Endodermal cell (in vitro differentiated cells): ENCODE results near the gene CALHM4. TPM values are rescaled to one million over a fixed set of nuclear protein-coding genes. Genes with fewer than 3 reads are reported as not detected.

ENCODE experiments used
- DNase-seq: peaks from one replicate; pipeline ENCODE4 v3.0.0-alpha.2; 2017
- H3K27ac ChIP-seq: 2 replicates; pipeline ENCODE4 v1.5.1; 2013; ENCODE audit warnings: mild to moderate bottlenecking, low read depth, low read length, moderate library complexity
- H3K27me3 ChIP-seq: 2 replicates; pipeline ENCODE4 v1.6.1; 2013; ENCODE audit warnings: mild to moderate bottlenecking, low read length, moderate library complexity; ENCODE audit not compliant: insufficient read depth, control insufficient read depth, poor library complexity, severe bottlenecking
- H3K36me3 ChIP-seq: 2 replicates; pipeline ENCODE4 v1.7.0; 2013; ENCODE audit warnings: mild to moderate bottlenecking, low read length, moderate library complexity; ENCODE audit not compliant: control insufficient read depth, insufficient read depth
- H3K4me1 ChIP-seq: one replicate; pipeline ENCODE4 v1.7.0; 2013; ENCODE audit warnings: low read length; ENCODE audit not compliant: control insufficient read depth, insufficient read depth
- H3K4me3 ChIP-seq: 2 replicates; pipeline ENCODE4 v1.5.1; 2013; ENCODE audit warnings: mild to moderate bottlenecking, low read length, moderate library complexity
- H3K9ac ChIP-seq: 2 replicates; pipeline ENCODE4 v1.6.1; 2013; ENCODE audit warnings: mild to moderate bottlenecking, low read length, moderate library complexity; ENCODE audit not compliant: poor library complexity, severe bottlenecking; ENCODE audit errors: extremely low read depth
- H3K9me3 ChIP-seq: 2 replicates; pipeline ENCODE4 v1.6.1; 2013; ENCODE audit warnings: mild to moderate bottlenecking, low read length, moderate library complexity; ENCODE audit not compliant: control insufficient read depth
- H3K27ac Mint-ChIP-seq: 2 replicates; pipeline ENCODE4 v1.8.0; 2020; ENCODE audit warnings: mixed read lengths
- H3K27me3 Mint-ChIP-seq: 2 replicates; pipeline ENCODE4 v1.8.0; 2021; ENCODE audit warnings: mild to moderate bottlenecking, mixed read lengths; ENCODE audit not compliant: insufficient read depth
- H3K36me3 Mint-ChIP-seq: 2 replicates; pipeline ENCODE4 v1.8.0; 2020; ENCODE audit warnings: low read depth, mixed read lengths
- H3K4me1 Mint-ChIP-seq: 2 replicates; pipeline ENCODE4 v1.8.0; 2020; ENCODE audit warnings: mixed read lengths
- H3K4me3 Mint-ChIP-seq: 2 replicates; pipeline ENCODE4 v1.8.0; 2020; ENCODE audit warnings: mild to moderate bottlenecking, moderate library complexity, mixed read lengths
- H3K9me3 Mint-ChIP-seq: 2 replicates; pipeline ENCODE4 v1.8.0; 2020; ENCODE audit warnings: mild to moderate bottlenecking, mixed read lengths
- WGBS, 2 experiments: methylation state at CpG; one replicate each; pipeline versions ENCODE4 v1.1.5 to v1.1.7; 2013; ENCODE audit warnings: missing lambda C conversion rate in 2 of 2, mixed read lengths in 1 of 2; ENCODE audit not compliant: insufficient coverage in 1 of 2, insufficient read length in 1 of 2; 5-methylcytosine and 5-hydroxymethylcytosine counted together
- total RNA-seq, 2 donors: library from RNA; stranded (reverse); fragmentation: NEBNext Ultra II Directional in 1 of 2; extraction: Animal tissue kit (Norgen Biotek cat#: 25700) in 1 of 2; gene quantifications; 2 replicates in 1 of 2; 3 replicates in 1 of 2; pipeline ENCODE4 v1.2.1, GENCODE V29; 2021
- TF ChIP-seq, protein P1 (sequence below): fragments of 200-600 bp; sonication (generic); conservative IDR thresholded peaks from 2 replicates; pipeline ENCODE4 v1.5.0; 2021; ENCODE audit warnings: antibody characterized with exemption, mild to moderate bottlenecking

CALHM4 gene
- total RNA-seq, 2 donors from 2014 or later = not detected

DNA sequence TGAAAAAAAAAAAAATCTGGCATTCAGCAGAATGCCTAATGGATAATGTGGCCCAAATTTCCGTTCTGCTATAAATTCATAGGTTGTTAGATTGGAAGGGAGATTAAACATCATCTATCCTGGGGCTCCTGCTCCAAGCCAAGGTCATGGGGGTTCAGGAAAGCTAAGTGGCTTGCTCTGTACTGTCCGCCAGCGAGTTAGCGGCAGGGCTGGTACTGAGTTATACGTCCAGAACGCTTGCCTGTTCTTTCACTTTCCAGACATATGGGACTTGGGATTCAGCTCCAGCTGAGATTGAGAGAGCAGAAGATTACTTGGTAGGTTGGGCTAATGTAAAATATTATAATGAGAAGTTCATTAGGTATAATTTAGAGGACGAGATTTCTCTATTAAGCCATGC, 18.6 kb downstream of the CALHM4 start:
- Histone ChIP-seq H3K27me3 (no peaks in the 10 kb centered on the region), H3K4me3 (peak overlapping the region; percentile 92), H3K36me3 (peaks cover 18% of the 10 kb centered on the region), H3K4me1 (peaks cover 7% of the 10 kb centered on the region), H3K9ac (peak overlapping the region; percentile 89), H3K27ac (no peak overlapping the region), H3K9me3 (no peaks in the 10 kb centered on the region)
- Mint-ChIP-seq H3K27ac (peak overlapping the region; percentile 95), H3K4me1 (peaks cover 5% of the 10 kb centered on the region), H3K27me3 (peaks cover 2% of the 10 kb centered on the region), H3K36me3 (peaks cover 10% of the 10 kb centered on the region), H3K4me3 (peak overlapping the region; percentile 91), H3K9me3 (no peaks in the 10 kb centered on the region)
- no peak for DNase-seq
- 4% methylated on average over 6 of the region's 7 CpGs; no CpG with 5 or more reads in 1 of the 2 experiments for WGBS, 2 experiments
- TF ChIP-seq, protein P1, sequence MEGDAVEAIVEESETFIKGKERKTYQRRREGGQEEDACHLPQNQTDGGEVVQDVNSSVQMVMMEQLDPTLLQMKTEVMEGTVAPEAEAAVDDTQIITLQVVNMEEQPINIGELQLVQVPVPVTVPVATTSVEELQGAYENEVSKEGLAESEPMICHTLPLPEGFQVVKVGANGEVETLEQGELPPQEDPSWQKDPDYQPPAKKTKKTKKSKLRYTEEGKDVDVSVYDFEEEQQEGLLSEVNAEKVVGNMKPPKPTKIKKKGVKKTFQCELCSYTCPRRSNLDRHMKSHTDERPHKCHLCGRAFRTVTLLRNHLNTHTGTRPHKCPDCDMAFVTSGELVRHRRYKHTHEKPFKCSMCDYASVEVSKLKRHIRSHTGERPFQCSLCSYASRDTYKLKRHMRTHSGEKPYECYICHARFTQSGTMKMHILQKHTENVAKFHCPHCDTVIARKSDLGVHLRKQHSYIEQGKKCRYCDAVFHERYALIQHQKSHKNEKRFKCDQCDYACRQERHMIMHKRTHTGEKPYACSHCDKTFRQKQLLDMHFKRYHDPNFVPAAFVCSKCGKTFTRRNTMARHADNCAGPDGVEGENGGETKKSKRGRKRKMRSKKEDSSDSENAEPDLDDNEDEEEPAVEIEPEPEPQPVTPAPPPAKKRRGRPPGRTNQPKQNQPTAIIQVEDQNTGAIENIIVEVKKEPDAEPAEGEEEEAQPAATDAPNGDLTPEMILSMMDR = no peak

DNA sequence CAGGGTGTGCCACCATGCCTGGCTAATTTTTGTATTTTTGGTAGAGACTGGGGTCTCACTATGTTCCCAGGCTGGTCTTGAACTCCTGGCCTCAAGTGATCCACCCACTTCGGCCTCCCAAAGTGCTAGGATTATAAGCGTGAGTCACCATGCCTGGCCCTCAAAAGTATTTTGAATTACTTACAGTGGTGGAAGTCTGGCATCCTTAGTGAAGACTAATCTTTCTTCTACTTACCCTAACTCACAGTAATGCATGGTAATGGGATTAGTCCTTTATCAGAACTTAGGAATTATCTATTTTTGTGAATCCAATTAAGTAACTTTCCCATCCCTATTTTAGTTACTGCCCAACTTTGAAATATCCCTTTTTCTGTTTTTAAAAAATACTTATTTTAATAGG, 21.7 kb downstream of the CALHM4 start:
- Histone ChIP-seq H3K9me3 (no peaks in the 10 kb centered on the region), H3K4me3 (no peak overlapping the region), H3K27ac (no peak overlapping the region), H3K27me3 (no peaks in the 10 kb centered on the region), H3K4me1 (peaks cover 7% of the 10 kb centered on the region), H3K9ac (no peak overlapping the region), H3K36me3 (peaks cover 37% of the 10 kb centered on the region)
- H3K27me3 Mint-ChIP-seq = no peaks in the 10 kb centered on the region
- 95% methylated on average over 2 of the region's 2 CpGs; no CpG with 5 or more reads in 1 of the 2 experiments for WGBS, 2 experiments
- H3K4me1 Mint-ChIP-seq = peaks cover 5% of the 10 kb centered on the region
- H3K4me3 Mint-ChIP-seq = no peak overlapping the region
- peaks cover 14% of the 10 kb centered on the region for H3K36me3 Mint-ChIP-seq
- H3K9me3 Mint-ChIP-seq = no peaks in the 10 kb centered on the region
- TF ChIP-seq, protein P1 = no peak
- no peak for DNase-seq
- H3K27ac Mint-ChIP-seq = no peak overlapping the region

DNA sequence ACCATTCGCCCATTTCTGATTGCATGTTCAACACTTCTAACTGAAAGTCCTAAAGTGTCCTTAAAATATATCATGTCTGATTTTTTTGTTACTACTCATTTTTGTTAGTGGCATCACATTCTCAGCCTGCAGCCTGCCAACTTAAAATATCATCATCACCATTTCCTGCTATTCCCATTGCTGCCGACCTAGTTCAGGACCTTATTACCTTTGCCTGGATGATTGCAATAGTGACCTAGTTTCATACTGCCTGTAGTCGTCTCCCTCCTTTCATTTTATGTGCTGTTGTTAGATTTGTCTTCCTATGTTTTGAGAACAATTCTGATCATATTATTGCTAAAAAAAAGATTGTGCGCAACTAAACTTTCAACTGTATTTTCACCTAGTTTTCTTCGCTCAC, 23.9 kb downstream of the CALHM4 start:
- no peaks in the 10 kb centered on the region for H3K27me3 Mint-ChIP-seq
- H3K4me1 Mint-ChIP-seq = peaks cover 5% of the 10 kb centered on the region
- H3K27ac ChIP-seq = no peak overlapping the region
- 97 to 100% methylated on average over 2 to 5 of the region's 5 CpGs for WGBS, 2 experiments
- peaks cover 56% of the 10 kb centered on the region for H3K36me3 ChIP-seq
- H3K36me3 Mint-ChIP-seq = peaks cover 15% of the 10 kb centered on the region
- no peaks in the 10 kb centered on the region for H3K27me3 ChIP-seq
- TF ChIP-seq, protein P1 = no peak
- H3K4me3 Mint-ChIP-seq = no peak overlapping the region
- DNase-seq = no peak
- no peak overlapping the region for H3K4me3 ChIP-seq
- no peaks in the 10 kb centered on the region for H3K9me3 Mint-ChIP-seq
- no peaks in the 10 kb centered on the region for H3K9me3 ChIP-seq
- peaks cover 7% of the 10 kb centered on the region for H3K4me1 ChIP-seq
- H3K9ac ChIP-seq = no peak overlapping the region
- no peak overlapping the region for H3K27ac Mint-ChIP-seq
